Esophagus muscularis mucosa (tissue), 4 donors: ENCODE data around the gene UNG. TPM values are rescaled to one million over a fixed set of nuclear protein-coding genes. Genes with fewer than 3 reads are reported as not detected.

Experiments
- DNase-seq: peaks from one replicate; pipeline ENCODE4 v3.0.0-alpha.2; 2017; ENCODE audit errors: extremely low spot score
- H3K27ac ChIP-seq, 4 donors: fragments of 200-600 bp; sonication (generic); replicated peaks in 1 of 4; 1 replicate in 3 of 4; 2 replicates in 1 of 4; pipeline ENCODE4 v1.5.1; 2016 to 2019; ENCODE audit warnings: mild to moderate bottlenecking in 1 of 4
- H3K27me3 ChIP-seq, 4 donors: fragments of 200-600 bp; sonication (generic); one replicate each; pipeline versions ENCODE4 v1.5.1 to v1.6.0; 2016 to 2019
- H3K36me3 ChIP-seq, 4 donors: fragments of 200-600 bp; sonication (generic); one replicate each; pipeline ENCODE4 v1.5.1; 2016 to 2019
- H3K4me1 ChIP-seq, 4 donors: fragments of 200-600 bp; sonication (generic); one replicate each; pipeline ENCODE4 v1.5.1; 2016 to 2019
- H3K4me3 ChIP-seq, 4 donors: fragments of 200-600 bp; sonication (generic); 1 replicate in 2 of 4; 2 replicates in 2 of 4; pipeline ENCODE4 v1.5.1; 2016 to 2019; ENCODE audit warnings: mild to moderate bottlenecking in 4 of 4, moderate library complexity in 1 of 4
- H3K9me3 ChIP-seq, 4 donors: fragments of 200-600 bp; sonication (generic); 1 replicate in 3 of 4; 2 replicates in 1 of 4; pipeline ENCODE4 v1.5.1; 2016 to 2019
- EP300 ChIP-seq: sonication (generic); formaldehyde crosslinking; IDR thresholded peaks from one replicate; pipeline ENCODE4 v1.6.1; 2017; ENCODE audit warnings: antibody characterized with exemption
- POLR2A ChIP-seq: fragments of 450-650 bp; IDR thresholded peaks from one replicate; pipeline ENCODE4 v1.6.1; 2017; ENCODE audit warnings: antibody characterized with exemption, moderate library complexity, mild to moderate bottlenecking, low read depth
- POLR2AphosphoS5 ChIP-seq, 2 donors: sonication (generic); formaldehyde crosslinking; IDR thresholded peaks; one replicate each; pipeline ENCODE4 v1.6.1; 2017; ENCODE audit warnings: antibody characterized with exemption in 2 of 2
- WGBS: methylation state at CpG from one replicate; pipeline ENCODE4 v1.1.5; 2018; 5-methylcytosine and 5-hydroxymethylcytosine counted together
- intact Hi-C: fragments of 100-400 bp; cut with DNase I; formaldehyde crosslinking; loops from one replicate; pipeline ENCODE4 v1.15.1; 2023
- small RNA-seq, 3 donors: library from RNA; depleted of rRNA; stranded (forward); fragments of <200 nt; gene quantifications; one replicate each; pipeline ENCODE3, GENCODE V24; 2016
- total RNA-seq, 4 donors: library from RNA; depleted of rRNA; stranded (reverse); fragments of >200 nt; gene quantifications; one replicate each; pipeline versions ENCODE4 v1.1.0 to v1.2.1, GENCODE V29; 2016
- TF ChIP-seq, protein P1 (sequence below), 3 experiments: fragments of 200-600 bp in 2 of 3; fragments of 450-650 bp in 1 of 3; sonication (generic) in 2 of 3; IDR thresholded peaks; one replicate each; pipeline ENCODE4 v1.5.1; 2017 to 2019; ENCODE audit warnings: antibody characterized with exemption in 3 of 3, mild to moderate bottlenecking in 2 of 3, moderate library complexity in 1 of 3

Gene UNG
- total RNA-seq, 4 donors from 2014 or later: 11.2 to 18.4 (median 14.3) TPM

GRCh38 chr12:109154451-109155438 is 57.3 kb downstream of the UNG start:
- intact Hi-C loops: no loop called here
- Histone ChIP-seq H3K36me3 (no peaks in the 10 kb centered on the region), H3K4me1 (peaks cover 55 to 56% (median 56%) of the 10 kb centered on the region in 4 donors), H3K9me3 (no peaks in the 10 kb centered on the region), H3K27ac (peak overlapping the region; percentile 89 to 96 (median 92)), H3K27me3 (no peaks in the 10 kb centered on the region), H3K4me3 (peak overlapping the region; percentile 66 to 86 (median 74))
- 2% methylated on average over 31 of the region's 61 CpGs for WGBS
- TF ChIP-seq POLR2A (peak; percentile 41), POLR2AphosphoS5 (IDR thresholded peaks at IDR 0.05) (peak; percentile 85 to 89), EP300 (no peak)
- TF ChIP-seq, protein P1, sequence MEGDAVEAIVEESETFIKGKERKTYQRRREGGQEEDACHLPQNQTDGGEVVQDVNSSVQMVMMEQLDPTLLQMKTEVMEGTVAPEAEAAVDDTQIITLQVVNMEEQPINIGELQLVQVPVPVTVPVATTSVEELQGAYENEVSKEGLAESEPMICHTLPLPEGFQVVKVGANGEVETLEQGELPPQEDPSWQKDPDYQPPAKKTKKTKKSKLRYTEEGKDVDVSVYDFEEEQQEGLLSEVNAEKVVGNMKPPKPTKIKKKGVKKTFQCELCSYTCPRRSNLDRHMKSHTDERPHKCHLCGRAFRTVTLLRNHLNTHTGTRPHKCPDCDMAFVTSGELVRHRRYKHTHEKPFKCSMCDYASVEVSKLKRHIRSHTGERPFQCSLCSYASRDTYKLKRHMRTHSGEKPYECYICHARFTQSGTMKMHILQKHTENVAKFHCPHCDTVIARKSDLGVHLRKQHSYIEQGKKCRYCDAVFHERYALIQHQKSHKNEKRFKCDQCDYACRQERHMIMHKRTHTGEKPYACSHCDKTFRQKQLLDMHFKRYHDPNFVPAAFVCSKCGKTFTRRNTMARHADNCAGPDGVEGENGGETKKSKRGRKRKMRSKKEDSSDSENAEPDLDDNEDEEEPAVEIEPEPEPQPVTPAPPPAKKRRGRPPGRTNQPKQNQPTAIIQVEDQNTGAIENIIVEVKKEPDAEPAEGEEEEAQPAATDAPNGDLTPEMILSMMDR (IDR thresholded peaks at IDR 0.05): no peak
- peak; percentile 97 for DNase-seq

DNA sequence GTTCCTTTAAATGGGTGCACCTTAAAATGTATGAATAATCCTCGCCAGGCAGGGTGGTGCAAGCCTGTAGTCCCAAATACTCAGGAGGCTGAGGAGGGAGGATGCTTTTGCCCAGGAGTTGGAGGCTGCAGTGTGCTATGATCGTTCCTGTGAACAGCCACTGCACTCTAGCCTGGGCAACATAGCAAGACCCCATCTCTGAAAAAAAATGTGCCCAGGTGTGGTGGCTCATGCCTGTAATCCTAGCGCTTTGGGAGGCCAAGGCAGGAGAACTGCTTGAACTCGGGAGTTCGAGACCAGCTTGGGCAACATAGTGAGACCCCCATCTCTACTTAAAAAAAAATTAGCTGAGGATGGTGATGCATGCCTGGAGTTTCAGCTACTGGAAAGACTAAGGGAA is 58.6 kb downstream of the UNG start:
- intact Hi-C loops: no loop called here
- no peak for DNase-seq
- Histone ChIP-seq H3K36me3 (no peaks in the 10 kb centered on the region), H3K9me3 (no peaks in the 10 kb centered on the region), H3K27me3 (no peaks in the 10 kb centered on the region), H3K4me3 (peak overlapping the region; percentile 66 to 86 (median 74)), H3K27ac (peak overlapping the region; percentile 89 to 96 (median 92)), H3K4me1 (peaks cover 65 to 69% (median 68%) of the 10 kb centered on the region in 4 donors)
- WGBS: 91% methylated on average over 5 of the region's 5 CpGs
- TF ChIP-seq EP300: no peak
- no peak for TF ChIP-seq POLR2AphosphoS5 (IDR thresholded peaks at IDR 0.05)
- TF ChIP-seq, protein P1 (IDR thresholded peaks at IDR 0.05): no peak
- TF ChIP-seq POLR2A: no peak

GRCh38 chr12:109156586-109156985 is 59.2 kb downstream of the UNG start:
- Histone ChIP-seq H3K4me1 (peaks cover 68 to 75% (median 74%) of the 10 kb centered on the region in 4 donors), H3K36me3 (no peaks in the 10 kb centered on the region), H3K27me3 (no peaks in the 10 kb centered on the region), H3K27ac (peak overlapping the region; percentile 89 to 96 (median 92)), H3K9me3 (no peaks in the 10 kb centered on the region), H3K4me3 (peak overlapping the region; percentile 66 to 86 (median 74))
- 95% methylated on average over 5 of the region's 5 CpGs for WGBS
- no peak for DNase-seq
- TF ChIP-seq EP300 (no peak), POLR2AphosphoS5 (IDR thresholded peaks at IDR 0.05) (no peak), POLR2A (no peak)
- TF ChIP-seq, protein P1 (IDR thresholded peaks at IDR 0.05): no peak
- intact Hi-C loops: no loop called here

GRCh38 chr12:109157986-109158385 is 60.6 kb downstream of the UNG start:
- WGBS: 11% methylated on average over 5 of the region's 5 CpGs
- peaks cover 79 to 89% (median 86%) of the 10 kb centered on the region in 4 donors for H3K4me1 ChIP-seq
- no peaks in the 10 kb centered on the region for H3K36me3 ChIP-seq
- no peak for DNase-seq
- TF ChIP-seq POLR2A (no peak), POLR2AphosphoS5 (IDR thresholded peaks at IDR 0.05) (peak in 1 of 2 donors; percentile 5)
- H3K9me3 ChIP-seq: no peaks in the 10 kb centered on the region
- H3K27me3 ChIP-seq: no peaks in the 10 kb centered on the region
- peak overlapping the region; percentile 89 to 96 (median 92) for H3K27ac ChIP-seq
- intact Hi-C loops: no loop called here
- peak overlapping the region; percentile 2 to 86 (median 74) for H3K4me3 ChIP-seq

DNA sequence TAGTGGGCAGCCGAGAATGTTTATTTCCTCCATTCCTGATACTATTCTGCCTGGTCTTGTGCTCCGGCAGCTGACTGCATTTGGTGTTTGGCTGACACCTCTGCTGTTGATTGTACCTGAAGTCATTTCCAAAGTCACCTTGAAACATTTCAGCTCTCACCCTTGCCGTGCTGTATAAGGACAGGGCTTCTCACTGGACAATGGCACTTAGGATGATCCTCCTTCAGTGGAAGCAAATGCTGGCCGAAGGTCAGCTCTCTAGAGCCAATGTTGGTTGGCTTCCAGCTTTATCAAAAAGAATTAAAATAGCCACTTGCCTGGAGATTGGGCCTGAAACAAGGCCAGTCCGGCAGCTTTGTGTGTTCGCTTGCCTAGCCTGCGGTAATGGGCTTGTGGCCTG is 63.0 kb downstream of the UNG start:
- WGBS: 29% methylated on average over 7 of the region's 7 CpGs
- Histone ChIP-seq H3K27ac (peak overlapping the region; percentile 89 to 96 (median 92)), H3K4me3 (peak overlapping the region in 3 of 4 donors; percentile 5 to 8 (median 5)), H3K4me1 (peaks cover 84 to 99% (median 93%) of the 10 kb centered on the region in 4 donors), H3K9me3 (no peaks in the 10 kb centered on the region), H3K36me3 (peaks cover 0 to 15% (median 3%) of the 10 kb centered on the region in 4 donors), H3K27me3 (no peaks in the 10 kb centered on the region)
- DNase-seq: no peak
- TF ChIP-seq EP300 (no peak), POLR2AphosphoS5 (IDR thresholded peaks at IDR 0.05) (peak in 1 of 2 donors; percentile 64)
- intact Hi-C loops: no loop called here

Small RNAs within 50 kb of the gene (small RNA-seq; reads per million reads assigned to genes)
- 0 reads per million in 3 donors for gene RNA5SP372

Other genes starting within 250 kb of the UNG start
- gene SSH1, start 240.0 kb upstream of the UNG start, total RNA-seq: 10 to 100 TPM; 14.1 to 40.9 (median 28.7) TPM
- not detected for gene DAO, start 217.5 kb upstream of the UNG start, total RNA-seq
- gene SVOP, start 76.5 kb upstream of the UNG start, total RNA-seq: under 1 TPM in 3 of 4 donors, not detected in 1; under 0.01 to 0.33 (median 0.06) TPM
- gene USP30, start 45.0 kb upstream of the UNG start, total RNA-seq: 10 to 100 TPM in 3 of 4 donors, 1 to 10 TPM in 1; 6.2 to 14.6 (median 12.2) TPM
- gene ALKBH2, start 4.1 kb upstream of the UNG start, total RNA-seq: 10 to 100 TPM; 10.4 to 19.0 (median 13.6) TPM
- gene ACACB, start 19.0 kb downstream of the UNG start, total RNA-seq: 100 to 1,000 TPM in 2 of 4 donors, 10 to 100 TPM in 2; 59.6 to 134 (median 108) TPM
- gene FOXN4, start 211.7 kb downstream of the UNG start, total RNA-seq: not detected